Right renal cortex interstitium (tissue), 3 donors: ENCODE measurements around the gene DDX19B. TPM values are rescaled to one million over a fixed set of nuclear protein-coding genes. Genes with fewer than 3 reads are reported as not detected.
A peak's percentile ranks its signal among the peaks of the same experiment; 100 is the strongest.
"Not testable (repeated sequence)": the region's sequence is repeated elsewhere in the genome, so short reads cannot be mapped to it uniquely, and the experiment has no call there.

Experiments used
- DNase-seq, 3 donors: peaks; one replicate each; pipeline ENCODE4 v3.0.0-alpha.2; 2013; ENCODE audit warnings: low read depth in 3 of 3, low spot score in 2 of 3
- polyA plus RNA-seq, 3 donors: library from polyadenylated mRNA; unstranded; fragments of 120-200 nt; gene quantifications; one replicate each; pipeline ENCODE4 v1.2.1, GENCODE V29; 2013; ENCODE audit not compliant: insufficient read length in 3 of 3

Gene DDX19B
- 10 to 100 TPM; 36.2 to 43.9 (median 40.6) TPM for polyA plus RNA-seq

- peak; percentile 54 to 63 (median 58) for DNase-seq
Observed at GRCh38 chr16:70298988-70299938, at the start of gene DDX19B. DDX19B (plus strand) TSS chr16:70299186; CDS start chr16:70299298, 112 bp downstream.

GRCh38 chr16:70249697-70250096 is 49.3 kb upstream of the DDX19B start:
- not testable (repeated sequence) for DNase-seq

- peak in 1 of 3 donors; percentile 16 for DNase-seq
Observed at GRCh38 chr16:70250748-70251628, 48.0 kb upstream of the DDX19B start.

GRCh38 chr16:70251629-70252354 is 47.2 kb upstream of the DDX19B start, which contains the start of gene EXOSC6:
EXOSC6 (minus strand) TSS chr16:70251940; CDS start chr16:70251900, 40 bp downstream.
- DNase-seq, result peak; percentile 75 to 84 (median 83)

- DNase-seq, result no peak
Observed at GRCh38 chr16:70252355-70252988, 46.5 kb upstream of the DDX19B start.

GRCh38 chr16:70253291-70254106 is 45.5 kb upstream of the DDX19B start:
- no peak for DNase-seq

- no peak for DNase-seq
Observed at GRCh38 chr16:70254180-70254964, 44.6 kb upstream of the DDX19B start.

GRCh38 chr16:70254965-70255286 is 44.1 kb upstream of the DDX19B start:
- DNase-seq, result no peak

- DNase-seq, result no peak
Observed at GRCh38 chr16:70255574-70255973, 43.4 kb upstream of the DDX19B start.

GRCh38 chr16:70257391-70257790 is 41.6 kb upstream of the DDX19B start:
- DNase-seq, result no peak

GRCh38 chr16:70258065-70258464 is 40.9 kb upstream of the DDX19B start:
- no peak for DNase-seq

- DNase-seq, result no peak
Observed at GRCh38 chr16:70258946-70259345, 40.0 kb upstream of the DDX19B start.

- DNase-seq, result not testable (repeated sequence)
Observed at GRCh38 chr16:70259903-70260302, 39.1 kb upstream of the DDX19B start.

- no peak for DNase-seq
Observed at GRCh38 chr16:70267516-70267915, 31.5 kb upstream of the DDX19B start.

- not testable (repeated sequence) for DNase-seq
Observed at GRCh38 chr16:70267922-70268321, 31.1 kb upstream of the DDX19B start.

GRCh38 chr16:70269471-70269870 is 29.5 kb upstream of the DDX19B start:
- no peak for DNase-seq

- DNase-seq, result no peak
Observed at GRCh38 chr16:70270176-70270575, 28.8 kb upstream of the DDX19B start.

- no peak for DNase-seq
Observed at GRCh38 chr16:70271696-70272095, 27.3 kb upstream of the DDX19B start.
